H7 (cell line): ENCODE data around the gene SMIM11. TPM values are rescaled to one million over a fixed set of nuclear protein-coding genes. Genes with fewer than 3 reads are reported as not detected.
"Not testable (repeated sequence)": the region's sequence is repeated elsewhere in the genome, so short reads cannot be mapped to it uniquely, and the experiment has no call there.

ENCODE experiments used
- DNase-seq: peaks from one replicate; pipeline ENCODE4 v3.0.0; 2012
- H3K27me3 ChIP-seq: 2 replicates; pipeline ENCODE4 v1.6.0; 2011; ENCODE audit warnings: mild to moderate bottlenecking, low read length; ENCODE audit not compliant: control insufficient read depth, insufficient read depth
- H3K36me3 ChIP-seq: replicated peaks from 2 replicates; pipeline ENCODE4 v1.5.1; 2011; ENCODE audit warnings: low read length; ENCODE audit not compliant: control insufficient read depth, insufficient read depth
- H3K4me3 ChIP-seq: 2 replicates; pipeline ENCODE4 v1.5.1; 2011; ENCODE audit warnings: low read depth, mild to moderate bottlenecking, control low read depth, low read length, moderate library complexity; ENCODE audit not compliant: insufficient read depth
- total RNA-seq: library from RNA; depleted of rRNA; stranded (reverse); fragments of >200 nt; shearing (Covaris generic); gene quantifications from 2 replicates; pipeline ENCODE4 v1.2.3, GENCODE V29; 2014; rRNA removed

SMIM11 gene, protein sequence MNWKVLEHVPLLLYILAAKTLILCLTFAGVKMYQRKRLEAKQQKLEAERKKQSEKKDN
- total RNA-seq = 0.85 and 1.1 TPM in 2 replicates

DNA sequence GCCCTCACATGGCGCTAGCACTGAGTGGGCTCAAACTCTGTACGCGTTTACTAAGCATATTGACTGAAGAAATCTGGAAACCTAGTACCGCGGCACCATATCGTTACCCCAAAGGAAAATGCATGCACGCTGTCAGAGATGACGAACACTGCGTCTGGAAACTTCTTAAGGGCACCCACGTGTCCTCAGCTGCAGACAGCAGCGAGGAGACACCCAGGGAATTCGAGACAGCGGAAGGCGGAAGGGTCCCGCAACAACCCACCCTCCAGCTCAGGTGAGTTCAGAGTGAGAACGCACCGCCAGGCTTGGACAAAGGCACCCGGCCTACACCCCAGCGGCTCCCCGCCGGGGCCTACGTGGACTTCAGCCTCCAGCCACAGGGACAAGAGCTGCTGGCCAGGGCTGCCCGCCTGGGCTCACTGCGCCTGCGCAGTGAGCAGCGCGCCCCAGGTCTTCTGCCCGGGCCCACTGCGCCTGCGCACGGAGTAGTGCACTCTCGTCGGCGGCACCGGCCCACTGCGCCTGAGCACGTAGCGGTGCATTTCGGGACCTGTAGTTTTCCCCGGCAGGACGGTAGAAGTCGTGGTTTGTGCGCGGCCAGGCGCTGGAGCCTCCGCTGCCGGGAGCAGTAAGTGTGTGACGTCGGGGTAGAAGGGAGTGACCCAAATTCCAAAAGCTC, at the start of gene SMIM11:
Gene SMIM11, plus strand, starts transcription at position 568 of the 679 bp plus-strand sequence. CDS start 3,998 bp downstream, outside the sequence.
- DNase-seq, H3K4me3 ChIP-seq, H3K36me3 ChIP-seq, H3K27me3 ChIP-seq: not testable (repeated sequence)

DNA sequence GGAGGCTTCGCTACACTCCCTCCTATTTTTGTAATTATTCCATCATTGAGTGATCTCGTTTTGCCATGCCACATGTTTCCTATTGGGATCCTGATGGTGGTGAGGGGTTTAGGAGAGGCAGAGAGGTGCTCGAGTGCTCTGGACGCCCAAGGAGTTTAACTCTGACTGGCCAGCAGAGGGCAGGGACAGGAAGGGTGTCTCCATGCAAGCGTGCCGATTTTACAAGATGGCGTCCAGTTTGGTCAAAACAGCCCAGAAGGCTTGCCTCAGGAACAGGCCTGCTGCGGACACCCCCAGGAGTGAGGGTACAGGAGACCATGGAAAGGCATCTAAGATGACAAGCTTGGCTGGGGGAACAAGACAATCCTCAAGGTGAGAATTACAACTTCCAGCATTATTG, 45.3 kb upstream of the SMIM11 start:
- DNase-seq = no peak
- Histone ChIP-seq H3K27me3 (no peaks in the 10 kb centered on the region), H3K4me3 (no peak overlapping the region), H3K36me3 (no peaks in the 10 kb centered on the region)

DNA sequence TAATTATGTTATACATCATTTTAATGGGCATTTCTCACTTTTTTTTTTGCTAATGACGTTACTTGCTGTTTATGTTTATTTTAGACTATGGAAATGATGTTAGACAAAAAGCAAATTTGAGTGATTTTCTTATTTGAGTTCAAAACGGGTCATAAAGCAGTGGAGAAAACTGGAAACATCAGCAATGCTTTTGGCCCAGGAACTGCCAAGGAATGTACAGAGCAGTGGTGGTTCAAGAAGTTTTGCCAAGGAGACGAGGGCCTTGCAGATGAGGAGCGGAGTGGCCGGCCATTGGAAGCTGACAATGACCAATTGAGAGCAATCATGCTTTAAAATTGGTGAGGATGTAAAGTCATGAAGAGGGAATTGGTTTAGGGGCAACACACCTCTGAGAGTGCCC, 43.6 kb upstream of the SMIM11 start:
- no peak overlapping the region for H3K4me3 ChIP-seq
- DNase-seq = no peak
- H3K36me3 ChIP-seq = no peaks in the 10 kb centered on the region
- no peaks in the 10 kb centered on the region for H3K27me3 ChIP-seq

DNA sequence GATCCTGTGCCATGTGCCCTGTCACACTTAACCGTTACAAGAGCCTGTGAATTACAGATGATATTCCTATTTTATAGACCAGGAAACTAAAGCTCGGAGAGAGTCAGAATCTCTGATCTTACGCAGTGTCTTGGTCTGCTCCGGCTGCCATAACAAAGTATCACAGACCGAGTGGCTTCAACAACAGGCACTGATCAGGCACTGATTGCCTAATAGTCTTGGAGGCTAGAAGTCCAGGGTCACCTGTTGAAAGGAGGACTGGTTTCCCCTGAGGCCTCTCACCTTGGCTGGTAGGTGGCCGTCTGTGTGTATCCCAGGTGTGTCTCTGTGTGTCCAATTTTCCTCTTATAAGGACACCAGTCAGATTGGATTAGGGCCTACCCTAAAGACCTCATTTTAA, 43.0 kb upstream of the SMIM11 start:
- no peak overlapping the region for H3K4me3 ChIP-seq
- no peak for DNase-seq
- no peaks in the 10 kb centered on the region for H3K27me3 ChIP-seq
- H3K36me3 ChIP-seq = no peaks in the 10 kb centered on the region

DNA sequence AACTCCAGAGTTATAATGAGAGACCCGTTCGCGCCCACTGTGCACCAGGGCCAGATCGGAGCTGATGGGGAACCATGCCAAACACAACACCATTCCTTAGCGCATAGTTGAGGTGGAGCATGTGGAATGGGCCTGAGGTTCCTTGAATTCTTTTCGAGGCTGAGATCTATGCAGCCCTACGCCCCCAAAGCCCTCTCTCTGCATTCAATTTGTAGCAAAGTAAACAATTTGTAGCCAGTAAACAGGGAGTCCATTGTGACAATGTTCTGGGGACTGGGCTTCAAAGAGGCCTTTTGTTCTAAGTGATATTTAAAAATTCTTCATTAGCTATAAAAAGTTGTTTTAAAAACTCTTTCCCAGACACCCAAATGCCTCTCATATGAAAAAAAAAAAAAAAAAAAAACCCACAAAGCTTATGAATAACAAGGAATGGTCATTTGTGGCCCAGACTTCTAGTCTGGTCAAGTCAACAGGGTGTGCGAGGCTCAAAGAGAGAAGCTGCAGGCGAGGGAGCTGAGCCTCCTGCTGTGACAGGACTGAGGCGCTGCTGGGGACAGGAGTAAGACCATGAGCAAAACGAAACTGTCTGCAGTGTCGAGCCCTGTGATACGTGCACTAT, 42.1 kb upstream of the SMIM11 start:
- Histone ChIP-seq H3K4me3 (no peak overlapping the region), H3K36me3 (no peaks in the 10 kb centered on the region), H3K27me3 (no peaks in the 10 kb centered on the region)
- DNase-seq = no peak

DNA sequence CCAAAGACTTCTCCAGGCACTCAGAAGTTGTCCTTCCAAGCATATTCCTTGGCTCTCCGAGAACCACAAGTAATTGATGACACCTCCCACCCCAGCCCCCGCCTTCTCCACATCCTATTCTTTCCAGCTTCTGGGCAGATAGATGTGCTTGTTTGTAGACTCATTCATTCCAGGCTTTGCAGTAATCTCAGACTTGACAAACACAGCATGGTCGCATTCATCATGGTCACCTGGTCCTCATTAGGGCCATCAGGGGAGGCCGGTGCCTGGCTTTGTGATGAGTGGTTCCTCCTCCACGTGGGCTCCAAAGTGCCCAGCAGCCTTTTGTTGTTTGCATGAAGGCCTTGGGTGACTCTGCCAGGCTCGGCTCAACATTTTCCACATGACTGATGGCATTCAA, 40.0 kb upstream of the SMIM11 start:
- DNase-seq = no peak
- H3K27me3 ChIP-seq = no peaks in the 10 kb centered on the region
- H3K36me3 ChIP-seq = no peaks in the 10 kb centered on the region; the same call in 1 of the 2 replicates
- no peak overlapping the region for H3K4me3 ChIP-seq

DNA sequence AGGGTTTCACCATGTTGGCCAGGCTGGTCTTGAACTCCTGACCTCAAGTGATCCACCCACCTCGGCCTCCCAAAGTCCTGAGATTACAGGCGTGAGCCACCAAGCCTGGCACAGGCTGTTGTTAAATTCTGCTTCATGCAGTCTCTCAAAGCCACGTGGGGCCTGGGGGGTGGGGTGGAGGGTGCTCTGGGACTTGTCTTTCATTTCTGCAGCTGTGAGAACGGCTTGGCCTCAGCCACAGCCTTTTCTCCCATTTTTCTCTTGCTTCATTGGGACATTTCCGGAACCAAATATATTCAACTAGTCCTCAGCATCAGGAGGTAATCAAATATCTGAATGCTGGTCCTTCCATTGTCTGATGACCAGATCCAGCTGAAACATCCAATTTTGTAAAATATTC, 39.1 kb upstream of the SMIM11 start:
- Histone ChIP-seq H3K4me3 (no peak overlapping the region), H3K27me3 (no peaks in the 10 kb centered on the region), H3K36me3 (no peaks in the 10 kb centered on the region; the same call in 1 of the 2 replicates)
- DNase-seq = no peak

DNA sequence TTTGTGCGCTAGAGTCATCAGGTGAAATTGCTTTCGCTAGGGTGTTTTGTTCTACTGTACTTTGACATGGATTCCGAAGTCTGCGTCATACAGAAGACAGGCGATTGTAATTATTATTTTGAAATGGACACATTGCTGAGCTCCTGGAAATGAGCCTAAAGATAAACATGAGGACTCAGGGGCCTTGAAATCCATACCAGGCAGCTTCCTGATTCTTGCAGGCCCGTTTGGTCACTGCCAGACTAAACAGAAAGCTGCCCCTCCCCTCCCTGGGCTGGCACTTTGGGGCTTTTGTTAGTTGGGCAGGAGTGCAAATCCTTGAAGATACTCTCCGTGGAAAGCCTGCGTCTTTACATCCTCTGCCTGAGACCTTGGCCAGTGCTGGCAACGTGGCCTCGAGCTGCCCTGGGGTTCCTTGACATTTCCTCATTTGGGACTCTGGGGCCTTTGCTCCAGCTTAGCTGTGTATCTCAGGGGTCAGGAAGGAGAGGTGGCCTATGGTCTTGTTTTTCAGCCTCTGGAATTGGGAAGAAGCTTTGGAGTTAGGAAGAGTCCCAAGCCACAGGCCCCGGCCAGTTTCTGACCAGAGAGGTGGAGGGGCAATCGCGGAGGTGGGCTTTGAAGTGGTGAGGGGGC, 38.4 kb upstream of the SMIM11 start:
- no peak overlapping the region for H3K4me3 ChIP-seq
- no peaks in the 10 kb centered on the region for H3K27me3 ChIP-seq
- H3K36me3 ChIP-seq = no peaks in the 10 kb centered on the region; the same call in 1 of the 2 replicates
- no peak for DNase-seq

DNA sequence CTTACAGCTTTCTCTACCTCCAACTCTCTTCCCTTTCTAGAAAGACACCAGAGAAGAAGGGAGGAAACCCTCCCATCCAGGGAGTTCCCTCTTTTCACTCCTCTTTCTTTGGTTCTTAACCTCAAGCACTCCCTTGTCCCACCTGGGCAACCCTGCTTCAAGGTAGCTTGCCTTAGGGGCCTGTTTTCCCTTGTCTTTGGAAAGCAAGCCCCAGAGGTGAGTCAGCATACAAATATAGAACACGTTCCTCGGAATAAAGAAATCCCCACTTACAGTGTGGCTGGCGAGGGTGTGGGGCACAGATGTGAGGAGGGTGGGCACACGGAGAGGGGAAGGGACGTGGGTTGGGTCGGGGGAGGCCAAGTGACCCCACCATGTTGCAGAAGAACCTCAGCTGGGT, 37.6 kb upstream of the SMIM11 start:
- no peak for DNase-seq
- Histone ChIP-seq H3K27me3 (no peaks in the 10 kb centered on the region), H3K4me3 (no peak overlapping the region), H3K36me3 (no peaks in the 10 kb centered on the region; the same call in 1 of the 2 replicates)

DNA sequence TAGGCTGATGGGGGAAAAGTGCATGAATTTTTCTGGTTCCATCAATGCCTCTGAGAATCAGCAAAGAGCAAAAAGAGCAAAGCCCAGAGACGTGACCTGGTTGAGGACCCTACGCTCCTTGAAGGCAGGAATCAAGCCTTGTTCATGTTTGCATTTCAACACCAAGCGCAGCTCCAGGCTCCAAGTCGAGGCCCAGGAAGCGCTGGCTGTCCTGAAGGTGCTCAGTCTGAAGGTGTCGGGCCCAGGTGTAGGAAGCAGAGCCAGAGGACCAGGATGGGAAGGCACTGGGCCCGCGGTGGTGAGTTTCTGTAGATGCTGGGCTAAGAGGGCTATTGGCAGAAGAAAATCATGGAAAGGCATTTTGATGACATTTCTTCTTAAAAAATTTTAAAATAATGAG, 37.1 kb upstream of the SMIM11 start:
- H3K27me3 ChIP-seq = no peaks in the 10 kb centered on the region
- no peak for DNase-seq
- no peaks in the 10 kb centered on the region; the same call in 1 of the 2 replicates for H3K36me3 ChIP-seq
- H3K4me3 ChIP-seq = no peak overlapping the region

DNA sequence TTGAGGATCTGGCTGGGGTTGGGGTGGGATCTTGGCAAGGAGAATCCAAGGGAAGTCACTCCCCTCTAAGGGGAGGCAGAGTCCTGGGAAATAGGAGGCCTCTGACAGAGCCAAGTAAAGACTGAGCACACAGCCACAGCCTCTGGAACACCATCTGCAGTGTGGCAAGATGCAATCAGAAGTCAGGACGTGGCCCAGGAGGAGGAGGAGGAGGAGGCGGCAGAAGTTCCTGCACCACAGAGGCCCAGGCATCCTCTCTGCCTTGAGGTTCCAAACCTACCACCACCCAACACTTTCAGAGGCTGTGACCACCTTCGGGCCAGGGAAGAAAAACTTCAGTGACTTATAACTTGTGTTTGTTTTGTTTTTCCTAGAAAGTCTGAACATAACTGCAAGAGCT, 35.2 kb upstream of the SMIM11 start:
- Histone ChIP-seq H3K27me3 (no peaks in the 10 kb centered on the region), H3K4me3 (no peak overlapping the region), H3K36me3 (no peaks in the 10 kb centered on the region; the same call in 1 of the 2 replicates)
- DNase-seq = no peak

DNA sequence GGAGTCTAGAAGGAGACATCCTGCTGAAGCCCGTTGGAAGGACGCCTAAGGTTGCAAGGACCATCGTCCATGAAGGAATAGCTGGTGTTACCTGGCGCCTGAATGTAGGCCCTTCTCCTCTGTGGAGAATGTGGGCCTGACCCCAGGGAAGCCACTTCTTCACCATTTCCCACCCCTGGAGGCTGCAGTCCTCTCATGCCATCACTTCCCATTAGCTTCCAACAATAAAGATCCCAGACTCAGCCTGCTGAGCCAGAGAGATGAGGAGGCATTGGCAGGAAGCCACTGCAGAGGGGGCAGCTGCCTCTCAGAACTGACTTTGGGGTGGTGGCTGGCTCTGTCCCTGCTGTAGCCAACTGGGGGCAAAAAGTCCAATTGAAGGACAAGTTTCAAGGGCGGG, 32.8 kb upstream of the SMIM11 start:
- no peaks in the 10 kb centered on the region; the same call in 1 of the 2 replicates for H3K36me3 ChIP-seq
- H3K4me3 ChIP-seq = no peak overlapping the region
- H3K27me3 ChIP-seq = no peaks in the 10 kb centered on the region
- DNase-seq = no peak

DNA sequence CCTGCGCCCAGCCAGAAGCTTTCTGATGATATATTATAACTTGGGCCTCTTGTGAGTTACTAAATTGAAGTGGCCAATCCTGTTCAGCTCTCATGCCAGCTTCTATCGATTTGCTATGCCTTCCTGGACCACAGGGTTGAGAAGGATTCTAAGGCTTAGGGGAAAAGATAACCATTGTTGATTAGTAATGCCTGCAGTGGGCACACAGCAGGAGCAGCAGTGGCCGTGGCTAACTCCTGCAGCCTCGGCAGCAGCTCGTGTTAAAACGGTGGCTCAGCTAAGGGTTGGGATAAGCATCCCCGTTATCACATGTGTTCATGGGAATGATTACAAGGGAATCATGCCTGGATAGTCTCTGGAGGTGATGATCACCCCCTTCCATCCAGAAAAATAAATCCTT, 32.0 kb upstream of the SMIM11 start:
- no peak overlapping the region for H3K4me3 ChIP-seq
- no peak for DNase-seq
- no peaks in the 10 kb centered on the region for H3K27me3 ChIP-seq
- no peaks in the 10 kb centered on the region; the same call in 1 of the 2 replicates for H3K36me3 ChIP-seq

DNA sequence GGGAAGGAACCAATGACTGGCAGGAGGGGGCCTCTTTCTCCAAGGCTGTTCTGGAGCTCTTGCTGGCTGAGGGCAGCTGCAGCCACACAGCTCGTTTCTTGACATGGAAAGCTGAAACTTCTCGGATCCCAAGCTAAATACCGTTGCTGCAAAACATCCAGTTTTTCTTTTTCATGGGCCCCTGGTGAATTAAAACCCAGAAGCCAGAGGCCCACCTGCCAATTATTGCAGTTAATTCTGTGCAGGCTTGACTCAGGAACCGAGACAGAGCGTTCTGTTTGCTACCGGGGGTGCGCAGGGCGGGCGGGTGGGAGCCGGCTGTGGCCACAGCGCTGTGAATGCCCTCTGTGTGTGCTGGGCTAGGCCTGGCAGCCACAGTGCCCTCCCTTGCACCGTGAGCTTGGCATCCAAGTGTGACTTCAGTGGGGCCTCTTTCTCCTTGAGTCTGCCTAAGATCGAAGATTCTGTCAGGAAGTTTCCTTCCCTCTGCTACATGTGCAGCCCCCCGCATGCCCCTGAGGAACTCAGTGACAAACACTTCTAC, 31.4 kb upstream of the SMIM11 start:
- H3K27me3 ChIP-seq = no peaks in the 10 kb centered on the region
- no peaks in the 10 kb centered on the region; the same call in 1 of the 2 replicates for H3K36me3 ChIP-seq
- DNase-seq = no peak
- no peak overlapping the region for H3K4me3 ChIP-seq

DNA sequence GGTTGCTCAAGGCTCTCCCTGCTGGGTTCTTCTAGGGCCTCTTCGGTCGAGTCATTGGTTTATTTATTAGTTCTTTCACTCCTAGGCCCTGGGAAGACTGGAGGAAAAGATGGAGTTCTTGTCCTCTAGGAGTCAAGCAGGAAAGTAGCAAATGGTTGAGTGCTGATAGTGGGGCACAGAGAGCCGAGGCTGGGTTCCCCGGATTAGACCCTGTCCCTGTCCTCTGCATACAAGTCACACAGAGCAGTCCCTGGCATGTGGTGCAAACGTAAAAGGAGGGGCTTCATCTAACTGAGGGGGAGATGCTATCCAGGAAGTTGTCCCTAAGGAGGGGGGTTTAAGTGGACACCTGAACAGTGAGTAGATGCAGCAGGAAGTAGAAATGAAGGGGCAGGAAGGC, 30.7 kb upstream of the SMIM11 start:
- no peak for DNase-seq

More for the DNA sequence above, 30.7 kb upstream of the SMIM11 start:
- Histone ChIP-seq H3K27me3 (no peaks in the 10 kb centered on the region), H3K4me3 (no peak overlapping the region), H3K36me3 (no peaks in the 10 kb centered on the region; the same call in 1 of the 2 replicates)
